GM12878 (cell line): Measurements from ENCODE around the gene COL9A3. TPM values are rescaled to one million over a fixed set of nuclear protein-coding genes. Genes with fewer than 3 reads are reported as not detected.
A peak's percentile ranks its signal among the peaks of the same experiment; 100 is the strongest.

Experiments used
- ATAC-seq: fragments of 200-7000 bp; cut with Tn5 transposase; 3 replicates; pipeline ENCODE4 v1.9.1; 2020; ENCODE audit warnings: mild to moderate bottlenecking, moderate library complexity
- BruUV-seq: library from RNA; stranded (reverse); fragments of 400-500 nt; replicated peaks from 2 replicates; lab custom pipeline; 2021; lab: Mats Ljungman, UMichigan
- CTCF ChIA-PET: fragments of 300-600 bp; sonication (Branson Sonifier 250); formaldehyde crosslinking; extraction: SDS; loops from one replicate; lab custom pipeline; 2021; ENCODE audit warnings: inconsistent platforms; lab: Yijun Ruan, JAX
- POLR2A ChIA-PET: fragments of 350-600 bp; formaldehyde crosslinking; extraction: SDS; loops from one replicate; lab custom pipeline; 2021; ENCODE audit warnings: inconsistent platforms; lab: Charles Lee
- RAD21 ChIA-PET: fragments of 300-600 bp; sonication (Branson Sonifier 250); formaldehyde crosslinking; loops from one replicate; lab custom pipeline; 2023; ENCODE audit warnings: antibody characterized with exemption; ENCODE audit not compliant: unreplicated experiment; lab: Charles Lee
- SMC1A ChIA-PET: fragments of 300-600 bp; sonication (Branson Sonifier 250); formaldehyde crosslinking; loops from one replicate; lab custom pipeline; 2023; ENCODE audit not compliant: unreplicated experiment, uncharacterized antibody; lab: Charles Lee
- DNase-seq: peaks from one replicate; pipeline ENCODE4 v3.0.0-alpha.2; 2011; ENCODE audit warnings: low read depth, low spot score
- FAIRE-seq: peaks from 3 replicates; lab custom pipeline; 2011; peaks lifted over from hg19 to GRCh38; lab: Jason Lieb, UNC
- H2AFZ ChIP-seq: 2 replicates; pipeline ENCODE4 v1.6.0; 2011; ENCODE audit warnings: low read depth, low read length, control low read depth; ENCODE audit not compliant: control insufficient read depth
- H3K27ac ChIP-seq: 2 replicates; pipeline ENCODE4 v1.5.1; 2011; ENCODE audit warnings: control low read depth; ENCODE audit not compliant: control insufficient read depth, insufficient read depth
- H3K27me3 ChIP-seq, 2 experiments: replicated peaks in 1 of 2; 2 replicates each; pipeline versions ENCODE4 v1.6.0 to v1.6.1; 2011; ENCODE audit warnings: low read length in 1 of 2; ENCODE audit not compliant: control insufficient read depth in 2 of 2, insufficient read depth in 2 of 2
- H3K36me3 ChIP-seq, 2 experiments: 2 replicates each; pipeline ENCODE4 v1.5.1; 2011; ENCODE audit warnings: low read length in 1 of 2; ENCODE audit not compliant: control insufficient read depth in 2 of 2, insufficient read depth in 2 of 2
- H3K4me1 ChIP-seq: 2 replicates; pipeline ENCODE4 v1.6.1; 2011; ENCODE audit warnings: mild to moderate bottlenecking, low read length, moderate library complexity, mixed read lengths; ENCODE audit not compliant: control insufficient read depth, insufficient read depth
- H3K4me2 ChIP-seq: 2 replicates; pipeline ENCODE4 v1.6.0; 2011; ENCODE audit warnings: control low read depth; ENCODE audit not compliant: control insufficient read depth, insufficient read depth
- H3K4me3 ChIP-seq: fragments of 200-600 bp; sonication (generic); 2 replicates; pipeline ENCODE4 v1.5.1; 2016
- H3K79me2 ChIP-seq: 2 replicates; pipeline ENCODE4 v1.6.0; 2011; ENCODE audit warnings: low read length; ENCODE audit not compliant: control insufficient read depth, insufficient read depth
- H3K9ac ChIP-seq: 2 replicates; pipeline ENCODE4 v1.8.0; 2011; ENCODE audit warnings: low read length, control low read depth, mixed read lengths; ENCODE audit not compliant: control insufficient read depth, insufficient read depth
- H3K9me3 ChIP-seq: replicated peaks from 3 replicates; pipeline ENCODE4 v1.5.1; 2011; ENCODE audit warnings: mild to moderate bottlenecking, low read length; ENCODE audit not compliant: control insufficient read depth, insufficient read depth
- H4K20me1 ChIP-seq: 2 replicates; pipeline ENCODE4 v1.6.0; 2011; ENCODE audit not compliant: control insufficient read depth, insufficient read depth
- HDAC2 ChIP-seq: fragments of 200-600 bp; sonication (generic); IDR thresholded peaks from 2 replicates; pipeline ENCODE4 v1.6.1; 2017
- NFXL1 ChIP-seq: fragments of 450-650 bp; IDR thresholded peaks from 2 replicates; pipeline ENCODE4 v1.6.1; 2017; ENCODE audit warnings: antibody characterized with exemption, mild to moderate bottlenecking, borderline replicate concordance
- POLR2A ChIP-seq: IDR thresholded peaks from 2 replicates; pipeline ENCODE4 v1.6.1; 2011; ENCODE audit warnings: low read depth, mild to moderate bottlenecking, low read length
- YBX1 ChIP-seq: fragments of 450-650 bp; IDR thresholded peaks from 2 replicates; pipeline ENCODE4 v1.6.1; 2016; ENCODE audit warnings: antibody characterized with exemption
- ZNF217 ChIP-seq: fragments of 450-650 bp; IDR thresholded peaks from 2 replicates; pipeline ENCODE4 v1.6.1; 2017; ENCODE audit warnings: antibody characterized with exemption, mild to moderate bottlenecking
- WGBS: methylation state at CpG from one replicate; pipeline ENCODE4 v1.1.6; 2016; ENCODE audit warnings: low lambda C conversion rate; ENCODE audit not compliant: insufficient replicate concordance, insufficient coverage; ENCODE audit errors: missing lambda C conversion rate; 5-methylcytosine and 5-hydroxymethylcytosine counted together
- in situ Hi-C: fragments of 300-500 bp; cut with MboI; formaldehyde crosslinking; loops from 9 replicates; pipeline ENCODE4 v1.14.3; 2018; ENCODE audit warnings: mixed read lengths
- intact Hi-C: fragments of 100-400 bp; cut with micrococcal nuclease; formaldehyde crosslinking; loops from one replicate; pipeline ENCODE4 v1.14.2; 2022; ENCODE audit not compliant: unreplicated experiment
- polyA plus RNA-seq, 11 experiments: library from polyadenylated mRNA; depleted of rRNA in 4 of 11; unstranded in 6 of 11; stranded (reverse) in 5 of 11; fragments of >200 nt; fragmentation: Nextera tagmentation in 4 of 11; fragmentation: Illumina TruSeq in 1 of 11; extraction: Ambion mirVana in 4 of 11; extraction: Trizol in 1 of 11; gene quantifications; 1 replicate in 1 of 11; 2 replicates in 10 of 11; pipeline versions ENCODE4 v1.2.1 to v1.2.3, GENCODE V29; 2011 to 2016; ENCODE audit warnings: inconsistent platforms in 2 of 11, missing spikeins in 2 of 11, low read depth in 1 of 11
- total RNA-seq, 4 experiments: library from RNA; depleted of rRNA in 3 of 4; stranded (reverse); fragments of >200 nt in 3 of 4; fragmentation: Illumina TruSeq in 1 of 4; extraction: Trizol in 1 of 4; gene quantifications; 2 replicates each; pipeline versions ENCODE4 v1.2.1 to v1.2.3, GENCODE V29; 2013 to 2021
- TF ChIP-seq, protein P1 (sequence below): IDR thresholded peaks from 2 replicates; pipeline ENCODE4 v1.6.1; 2011; ENCODE audit warnings: low read depth, low read length, improper control_type of control experiment, borderline replicate concordance
- TF ChIP-seq, protein P2 (sequence below): fragments of 450-650 bp; IDR thresholded peaks from 2 replicates; pipeline ENCODE4 v1.6.1; 2017; ENCODE audit warnings: mild to moderate bottlenecking, low read depth, inconsistent platforms; ENCODE audit not compliant: poor library complexity, severe bottlenecking
- TF ChIP-seq, protein P3 (sequence below): IDR thresholded peaks from 2 replicates; pipeline ENCODE4 v1.6.1; 2011; ENCODE audit warnings: borderline replicate concordance, low read depth, mild to moderate bottlenecking, moderate library complexity, mixed read lengths, low read length; ENCODE audit not compliant: insufficient read depth; ENCODE audit errors: extremely low read length
- TF ChIP-seq, protein P4 (sequence below): fragments of 150-350 bp; IDR thresholded peaks from 2 replicates; pipeline ENCODE4 v1.6.1; 2014; ENCODE audit warnings: mild to moderate bottlenecking, low read depth, low read length

The COL9A3 gene
- total and polyA plus RNA-seq, 10 of the 15 experiments (the other 5 are each of a cell fraction or from before 2014, with no cell fraction given) = 0.09 to 1.7 (median 0.63) TPM; not detected in 1

DNA sequence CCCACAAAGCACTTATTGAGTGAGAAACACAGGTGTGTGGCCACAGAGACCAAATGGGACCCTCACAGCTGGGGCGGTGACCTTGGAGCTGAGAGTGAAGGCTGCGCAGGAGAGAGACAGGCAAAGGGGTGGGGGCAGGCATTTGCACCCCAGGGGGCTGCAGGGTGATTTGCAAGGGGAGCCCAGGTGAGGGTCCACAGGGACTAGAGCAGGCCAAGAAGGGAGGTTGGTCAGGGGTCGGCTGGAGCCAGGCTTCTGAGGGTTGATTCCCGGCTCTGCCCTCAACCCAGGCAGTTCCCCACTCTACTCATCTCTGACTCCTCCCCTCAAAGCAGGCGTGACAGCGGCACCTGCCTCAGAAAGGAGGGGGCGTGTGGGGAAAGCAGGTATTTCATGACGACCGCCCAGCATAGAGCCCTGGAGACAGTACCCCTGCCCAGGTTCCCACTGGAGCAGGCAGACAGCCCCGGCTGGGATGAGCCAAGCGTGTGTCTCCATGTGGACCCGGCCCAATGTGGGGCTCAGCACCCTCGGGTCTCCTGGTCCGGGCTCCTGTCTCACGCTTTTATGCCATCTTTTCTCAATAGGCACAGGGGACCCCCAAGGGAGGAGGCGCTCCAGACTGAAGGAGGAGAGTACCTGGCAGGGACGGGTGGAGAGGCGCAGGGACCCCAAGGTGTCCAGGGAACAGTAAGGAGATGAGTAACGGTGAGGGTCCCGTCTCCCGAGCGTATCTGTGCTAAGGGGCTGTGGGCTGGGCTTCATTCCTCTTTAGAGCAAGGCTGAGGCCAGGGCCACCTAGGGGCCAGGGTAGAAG is 23.7 kb upstream of the COL9A3 start:
- Histone ChIP-seq H3K27me3 (peaks cover 0 to 1% of the 10 kb centered on the region in 2 experiments; a peak in 2 of 4 replicates), H3K4me3 (no peak overlapping the region), H2AFZ (no peak overlapping the region), H3K9me3 (no peaks in the 10 kb centered on the region), H3K4me2 (peak overlapping the region; percentile 98), H3K36me3 (no peaks in the 10 kb centered on the region), H3K79me2 (peaks cover 7% of the 10 kb centered on the region), H3K9ac (no peak overlapping the region), H3K4me1 (peaks cover 19% of the 10 kb centered on the region), H3K27ac (peak overlapping the region; percentile 65; the same call in 1 of the 2 replicates), H4K20me1 (no peaks in the 10 kb centered on the region)
- WGBS = 72% methylated on average over 21 of the region's 22 CpGs
- SMC1A ChIA-PET = interaction anchor here (1.2 to 1.5 kb wide), 3 partner anchors 15 to 383 kb away, joined by 3 to 14 read pairs (median 3); no protein-coding TSS in a partner anchor
- TF ChIP-seq POLR2A (no peak), NFXL1 (no peak), YBX1 (no peak), ZNF217 (no peak), HDAC2 (no peak)
- TF ChIP-seq, protein P1, sequence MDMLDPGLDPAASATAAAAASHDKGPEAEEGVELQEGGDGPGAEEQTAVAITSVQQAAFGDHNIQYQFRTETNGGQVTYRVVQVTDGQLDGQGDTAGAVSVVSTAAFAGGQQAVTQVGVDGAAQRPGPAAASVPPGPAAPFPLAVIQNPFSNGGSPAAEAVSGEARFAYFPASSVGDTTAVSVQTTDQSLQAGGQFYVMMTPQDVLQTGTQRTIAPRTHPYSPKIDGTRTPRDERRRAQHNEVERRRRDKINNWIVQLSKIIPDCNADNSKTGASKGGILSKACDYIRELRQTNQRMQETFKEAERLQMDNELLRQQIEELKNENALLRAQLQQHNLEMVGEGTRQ = no peak
- TF ChIP-seq, protein P2, sequence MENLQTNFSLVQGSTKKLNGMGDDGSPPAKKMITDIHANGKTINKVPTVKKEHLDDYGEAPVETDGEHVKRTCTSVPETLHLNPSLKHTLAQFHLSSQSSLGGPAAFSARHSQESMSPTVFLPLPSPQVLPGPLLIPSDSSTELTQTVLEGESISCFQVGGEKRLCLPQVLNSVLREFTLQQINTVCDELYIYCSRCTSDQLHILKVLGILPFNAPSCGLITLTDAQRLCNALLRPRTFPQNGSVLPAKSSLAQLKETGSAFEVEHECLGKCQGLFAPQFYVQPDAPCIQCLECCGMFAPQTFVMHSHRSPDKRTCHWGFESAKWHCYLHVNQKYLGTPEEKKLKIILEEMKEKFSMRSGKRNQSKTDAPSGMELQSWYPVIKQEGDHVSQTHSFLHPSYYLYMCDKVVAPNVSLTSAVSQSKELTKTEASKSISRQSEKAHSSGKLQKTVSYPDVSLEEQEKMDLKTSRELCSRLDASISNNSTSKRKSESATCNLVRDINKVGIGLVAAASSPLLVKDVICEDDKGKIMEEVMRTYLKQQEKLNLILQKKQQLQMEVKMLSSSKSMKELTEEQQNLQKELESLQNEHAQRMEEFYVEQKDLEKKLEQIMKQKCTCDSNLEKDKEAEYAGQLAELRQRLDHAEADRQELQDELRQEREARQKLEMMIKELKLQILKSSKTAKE = no peak
- TF ChIP-seq, protein P3, sequence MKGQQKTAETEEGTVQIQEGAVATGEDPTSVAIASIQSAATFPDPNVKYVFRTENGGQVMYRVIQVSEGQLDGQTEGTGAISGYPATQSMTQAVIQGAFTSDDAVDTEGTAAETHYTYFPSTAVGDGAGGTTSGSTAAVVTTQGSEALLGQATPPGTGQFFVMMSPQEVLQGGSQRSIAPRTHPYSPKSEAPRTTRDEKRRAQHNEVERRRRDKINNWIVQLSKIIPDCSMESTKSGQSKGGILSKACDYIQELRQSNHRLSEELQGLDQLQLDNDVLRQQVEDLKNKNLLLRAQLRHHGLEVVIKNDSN = no peak
- TF ChIP-seq, protein P4, sequence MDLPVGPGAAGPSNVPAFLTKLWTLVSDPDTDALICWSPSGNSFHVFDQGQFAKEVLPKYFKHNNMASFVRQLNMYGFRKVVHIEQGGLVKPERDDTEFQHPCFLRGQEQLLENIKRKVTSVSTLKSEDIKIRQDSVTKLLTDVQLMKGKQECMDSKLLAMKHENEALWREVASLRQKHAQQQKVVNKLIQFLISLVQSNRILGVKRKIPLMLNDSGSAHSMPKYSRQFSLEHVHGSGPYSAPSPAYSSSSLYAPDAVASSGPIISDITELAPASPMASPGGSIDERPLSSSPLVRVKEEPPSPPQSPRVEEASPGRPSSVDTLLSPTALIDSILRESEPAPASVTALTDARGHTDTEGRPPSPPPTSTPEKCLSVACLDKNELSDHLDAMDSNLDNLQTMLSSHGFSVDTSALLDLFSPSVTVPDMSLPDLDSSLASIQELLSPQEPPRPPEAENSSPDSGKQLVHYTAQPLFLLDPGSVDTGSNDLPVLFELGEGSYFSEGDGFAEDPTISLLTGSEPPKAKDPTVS = no peak
- no TSS peak for BruUV-seq
- intact Hi-C loops = loop anchor here (5.0 kb wide), 2 partner anchors 386 to 491 kb away; partner anchors contain the start of genes ADRM1 and CABLES2
- in situ Hi-C loops = loop anchor here (5.0 to 10.0 kb wide), 3 partner anchors 138 to 291 kb away; no protein-coding TSS in a partner anchor
- FAIRE-seq (no peak), ATAC-seq (no peak), DNase-seq (no peak)
- CTCF ChIA-PET = interaction anchor here (0.9 to 5.0 kb wide), 12 partner anchors 10 to 491 kb away, joined by 3 to 43 read pairs (median 9); partner anchors contain the start of gene ADRM1
- POLR2A ChIA-PET = interaction anchor here (1.2 to 2.4 kb wide), 6 partner anchors 12 to 291 kb away, joined by 3 to 14 read pairs (median 6); partner anchors contain the start of gene OGFR
- RAD21 ChIA-PET = interaction anchor here (1.1 to 2.1 kb wide), 9 partner anchors 13 to 782 kb away, joined by 3 to 12 read pairs (median 6); no protein-coding TSS in a partner anchor
